ENCODE results near the gene NDST4.
"Not testable (repeated sequence)": the region's sequence is repeated elsewhere in the genome, so short reads cannot be mapped to it uniquely, and the experiment has no call there.

The NDST4 gene

DNA sequence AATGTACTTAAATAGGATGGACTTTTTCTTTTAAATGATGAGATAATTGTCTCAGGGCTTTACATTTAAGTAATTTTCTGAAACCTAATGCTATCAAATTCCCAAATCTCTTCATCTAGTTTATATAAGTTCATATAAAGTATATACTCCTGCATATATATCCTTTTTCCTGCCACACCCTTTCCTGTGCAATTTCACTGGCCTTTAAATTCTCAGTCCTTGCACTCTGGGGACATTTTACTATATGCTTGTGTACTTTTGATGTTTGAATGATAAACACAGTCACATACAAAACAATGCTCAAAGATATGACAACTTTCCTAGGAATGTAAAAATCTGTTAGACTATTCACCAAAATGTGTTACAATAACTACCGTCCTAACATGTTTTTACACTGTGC is 60.1 kb downstream of the NDST4 start:
- DNase-seq = no peak

DNA sequence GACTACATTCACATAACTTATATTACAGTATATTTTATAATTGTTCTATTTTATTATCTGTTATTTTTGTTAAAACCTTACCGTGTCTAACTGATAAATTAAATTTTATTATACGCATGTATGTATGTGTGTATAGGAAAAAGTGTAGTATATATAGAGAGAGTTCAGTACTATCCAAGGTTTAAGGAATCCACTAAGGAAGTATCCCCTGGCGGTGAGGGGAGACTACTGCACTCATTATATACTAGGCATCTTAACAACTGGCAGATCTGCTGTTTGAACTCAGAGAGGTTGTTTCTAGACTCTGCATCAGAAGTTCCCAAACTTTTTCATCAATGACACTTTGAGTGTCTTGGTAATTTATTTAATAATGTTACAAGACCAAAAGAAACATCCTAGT is 70.9 kb downstream of the NDST4 start:
- no peak for DNase-seq

DNA sequence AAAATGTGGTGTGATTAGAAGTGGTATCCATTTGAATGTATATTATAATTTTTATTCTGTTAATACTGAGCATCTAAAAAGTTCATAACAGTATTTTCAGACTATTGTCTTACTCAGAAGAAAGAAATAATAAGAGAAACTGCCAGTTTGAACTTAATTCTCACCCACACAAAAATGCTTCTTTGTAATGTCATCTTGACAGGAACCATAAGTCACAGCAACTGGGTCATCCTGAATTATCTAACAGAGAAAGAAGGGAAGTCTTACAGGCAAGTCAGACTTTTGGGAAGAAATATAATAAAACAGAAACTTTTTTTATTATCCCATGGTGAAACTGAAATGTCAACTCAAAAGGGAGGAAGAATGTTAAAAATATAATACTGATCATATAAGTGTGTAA is 83.1 kb downstream of the NDST4 start:
- DNase-seq = no peak

DNA sequence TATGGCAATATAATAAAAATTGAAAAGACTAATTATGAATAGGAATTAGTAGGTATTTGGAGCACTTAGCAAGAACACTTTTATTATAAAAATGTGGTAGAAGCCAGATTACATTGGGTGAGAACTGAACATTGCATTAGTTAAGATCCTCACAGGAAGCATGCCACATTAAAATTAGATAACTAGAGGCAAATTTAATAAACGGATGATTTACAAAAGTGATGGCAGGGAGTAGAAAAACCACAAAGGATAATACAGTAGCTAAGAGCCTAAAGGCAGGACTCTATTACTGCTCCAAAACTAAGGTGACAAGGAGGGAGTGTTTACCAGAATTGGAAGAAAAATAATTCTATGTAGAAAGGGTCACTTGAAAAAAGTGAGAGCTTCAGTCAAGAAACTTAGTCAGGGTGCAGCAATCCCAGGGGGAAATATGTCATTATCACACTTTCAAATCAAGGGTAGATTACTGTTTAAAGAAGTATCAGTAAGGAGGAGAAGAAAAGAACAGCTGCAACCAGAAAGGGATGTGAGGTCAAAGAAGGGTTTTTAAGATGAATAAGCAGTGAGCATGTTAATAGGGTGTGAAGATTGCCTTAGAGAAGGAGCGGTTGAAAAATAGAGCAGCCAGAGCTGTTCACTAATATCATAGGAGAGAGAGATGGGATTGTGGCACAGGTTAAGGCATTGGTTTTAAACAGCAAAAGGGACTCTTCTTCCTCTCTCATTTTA is 84.6 kb downstream of the NDST4 start:
- no peak for DNase-seq

DNA sequence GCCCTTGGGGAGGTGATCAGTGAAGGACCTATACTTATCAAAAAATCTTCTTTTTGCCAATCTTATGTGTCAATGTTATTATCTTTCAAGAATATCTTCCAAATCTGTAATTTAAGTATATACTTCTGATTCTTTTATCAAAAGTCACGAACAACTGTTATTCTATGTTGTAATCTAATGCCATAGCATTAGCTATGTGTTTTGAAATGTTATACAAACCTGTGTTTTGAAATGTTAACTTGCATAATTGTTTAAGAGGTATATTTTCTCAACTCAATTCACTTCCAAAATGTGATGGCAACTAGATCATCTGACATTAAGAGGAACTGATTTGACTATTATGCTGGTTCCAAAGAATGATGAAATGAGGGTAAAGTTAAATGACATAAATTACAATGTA is 113.5 kb downstream of the NDST4 start:
- DNase-seq = no peak

DNA sequence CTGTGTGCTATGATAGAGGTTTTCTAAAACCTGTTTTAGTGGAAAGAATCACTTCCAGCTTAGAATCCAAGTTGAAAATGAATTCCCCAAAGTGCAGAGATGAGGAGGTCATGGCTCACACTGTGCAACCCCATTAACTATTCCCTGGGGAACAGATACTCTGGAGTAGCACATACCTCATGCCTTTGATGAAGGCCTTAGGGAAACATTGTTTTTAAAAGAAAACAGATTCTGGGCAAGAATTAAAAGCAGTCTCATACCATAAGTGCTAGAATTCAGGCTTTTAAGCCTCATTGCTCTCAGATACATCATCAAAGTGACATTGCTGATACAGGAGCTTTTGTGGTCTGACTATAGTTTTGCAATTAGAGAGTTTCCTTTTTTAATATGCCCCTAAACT is 115.1 kb downstream of the NDST4 start:
- DNase-seq = no peak

DNA sequence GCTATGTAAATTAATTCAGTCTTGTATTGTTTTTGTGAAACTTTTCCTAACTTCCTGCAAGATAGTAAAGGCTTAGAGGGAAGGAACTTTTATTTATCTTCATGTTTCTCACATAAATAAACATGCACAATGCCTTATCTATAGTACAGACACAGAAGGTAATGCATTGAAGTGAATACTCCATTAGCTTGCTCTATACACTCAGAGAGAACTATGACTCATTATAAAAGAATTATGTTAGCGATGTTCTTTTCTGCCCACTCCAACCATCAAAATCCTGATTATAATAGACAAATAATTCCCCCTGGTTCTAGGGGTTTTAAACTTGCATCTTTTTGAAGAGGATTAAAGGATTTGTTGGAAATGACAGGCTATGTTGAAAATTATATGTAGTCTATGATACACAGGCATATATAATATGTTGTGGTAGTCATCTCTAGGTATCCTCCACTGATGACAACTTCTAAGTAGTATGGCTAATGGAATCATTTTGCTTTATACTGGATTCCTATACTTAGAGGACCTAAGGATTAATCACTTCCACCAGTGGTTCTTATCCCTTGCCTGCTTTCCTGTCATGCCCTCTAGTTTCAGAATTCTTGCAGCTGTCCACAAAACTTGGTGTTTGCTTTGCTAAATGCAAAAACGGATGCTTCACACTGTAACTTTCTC is 115.7 kb downstream of the NDST4 start:
- DNase-seq = no peak

DNA sequence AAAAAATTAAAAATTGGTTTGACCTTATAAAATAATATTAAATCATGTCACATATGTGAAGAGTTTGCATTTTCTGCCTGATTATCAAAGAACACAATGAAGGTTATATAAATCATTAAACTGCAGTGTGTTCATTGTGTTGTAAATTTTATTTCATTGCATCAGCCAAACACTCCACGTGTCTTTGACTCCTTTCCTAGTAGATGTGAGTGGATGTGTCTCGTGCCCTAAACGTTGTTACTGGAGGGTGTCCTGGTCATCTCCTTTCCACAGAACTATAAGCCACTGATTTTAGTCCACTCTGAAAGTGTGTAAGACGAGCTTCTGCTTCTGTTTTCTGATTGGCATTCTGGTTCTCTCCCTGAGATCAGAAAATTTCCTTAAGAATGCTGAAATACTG is 127.3 kb downstream of the NDST4 start:
- no peak for DNase-seq

DNA sequence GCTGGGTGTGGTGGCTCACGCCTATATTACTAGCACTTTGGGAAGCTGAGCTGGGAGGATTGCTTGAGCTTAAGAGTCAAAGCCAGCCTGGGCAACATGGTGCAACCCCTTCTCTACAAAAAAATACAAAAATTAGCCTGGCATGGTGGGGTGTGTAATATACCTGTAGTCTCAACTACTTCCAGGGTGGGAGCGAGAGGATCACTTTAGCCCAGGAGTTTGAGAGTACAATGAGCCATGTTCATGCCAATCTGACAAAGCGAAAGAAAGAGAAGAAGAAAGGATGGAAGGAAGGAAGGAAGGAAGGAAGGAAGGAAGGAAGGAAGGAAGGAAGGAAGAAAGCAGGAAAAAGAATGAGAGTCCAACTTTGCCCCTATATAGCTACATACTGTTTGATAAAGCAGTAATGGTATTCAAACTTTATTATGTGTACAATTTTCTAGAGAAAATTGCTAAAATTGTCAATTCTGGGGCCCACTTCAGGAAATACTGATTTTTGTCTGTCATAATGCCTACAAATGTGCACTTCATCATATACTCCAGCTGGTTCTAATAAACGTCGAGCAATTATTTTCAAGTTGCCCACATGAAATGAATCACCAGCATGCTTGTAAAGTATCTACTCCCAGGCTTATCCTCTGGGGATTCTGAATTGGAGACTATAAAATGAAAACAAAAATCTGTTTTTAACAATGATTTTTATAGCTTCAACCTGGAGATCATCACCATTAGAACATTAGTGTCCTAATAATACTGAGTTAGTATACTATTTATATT is 132.3 kb downstream of the NDST4 start:
- DNase-seq = no peak

DNA sequence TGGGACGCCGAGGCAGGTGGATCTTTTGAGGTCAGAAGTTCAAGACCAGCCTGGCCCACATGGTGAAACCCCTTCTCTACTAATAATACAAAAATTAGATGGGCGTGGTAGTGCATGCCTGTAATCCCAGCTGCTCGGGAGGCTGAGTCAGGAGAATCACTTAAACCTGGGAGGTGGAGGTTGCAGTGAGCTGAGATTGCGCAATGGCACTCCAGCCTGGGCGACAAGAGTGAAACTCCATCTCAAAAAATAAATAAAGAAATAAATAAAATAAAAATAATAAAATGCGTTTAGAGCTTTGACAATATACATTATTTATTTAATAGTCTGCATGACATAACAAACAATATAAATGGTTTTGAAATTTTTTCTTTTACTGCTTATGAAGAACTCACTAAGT is 133.0 kb downstream of the NDST4 start:
- DNase-seq = not testable (repeated sequence)

DNA sequence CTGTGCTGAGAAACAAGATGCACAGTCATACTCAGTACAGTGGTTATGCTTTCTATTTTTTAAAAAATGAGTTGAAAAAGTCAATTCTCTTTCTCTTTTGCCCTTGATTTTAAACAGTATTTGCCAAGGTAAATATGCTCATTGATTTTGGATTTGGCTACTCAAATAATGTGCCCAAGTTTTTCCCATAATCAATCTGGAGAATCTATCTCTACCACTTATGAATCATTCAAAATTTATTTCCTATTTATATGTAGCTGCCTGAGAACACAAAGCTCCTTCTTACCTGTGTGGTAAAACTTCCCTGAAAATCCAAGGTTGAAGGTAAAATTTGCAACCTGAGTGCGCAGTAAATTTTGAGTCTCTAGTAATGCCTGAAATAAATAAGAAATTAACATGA is 136.5 kb downstream of the NDST4 start:
- DNase-seq = no peak

DNA sequence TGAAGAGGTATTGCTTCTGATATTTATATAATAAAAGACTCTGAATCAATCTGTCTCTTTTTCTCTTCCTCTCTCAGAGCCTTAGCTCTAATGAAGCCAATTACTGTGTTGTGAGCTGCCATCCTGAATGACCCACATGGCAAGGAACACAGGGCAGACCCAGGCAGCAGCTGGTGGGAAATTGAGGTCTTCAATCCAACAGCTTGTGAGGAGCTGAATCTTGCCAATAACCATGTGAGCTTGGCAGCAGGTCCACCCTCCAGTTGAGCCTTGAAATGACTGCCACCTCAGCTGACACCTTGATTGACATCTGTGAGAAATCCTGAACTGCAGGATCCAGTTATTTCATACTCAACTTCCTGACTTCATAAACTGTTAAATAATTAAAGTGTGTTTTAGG is 149.4 kb downstream of the NDST4 start:
- DNase-seq = no peak

DNA sequence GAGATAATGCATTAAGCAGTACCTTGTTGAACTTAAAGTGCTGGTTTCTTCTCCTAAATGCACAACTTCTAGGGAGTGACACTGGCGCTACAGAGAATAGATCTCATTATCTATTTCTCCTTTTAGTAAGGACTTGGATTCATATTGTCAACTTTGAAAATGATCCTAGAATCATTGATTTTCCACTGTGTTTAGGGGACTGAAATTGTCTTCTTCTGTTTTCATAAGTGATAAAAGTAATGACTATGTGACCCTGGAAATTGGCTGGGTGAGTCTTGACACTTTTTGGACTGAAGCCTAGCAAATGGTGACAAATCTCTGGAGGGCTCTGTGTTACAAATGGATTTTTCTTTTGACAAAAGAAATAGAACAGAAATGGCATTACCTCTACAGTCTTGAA is 167.8 kb downstream of the NDST4 start:
- DNase-seq = no peak

DNA sequence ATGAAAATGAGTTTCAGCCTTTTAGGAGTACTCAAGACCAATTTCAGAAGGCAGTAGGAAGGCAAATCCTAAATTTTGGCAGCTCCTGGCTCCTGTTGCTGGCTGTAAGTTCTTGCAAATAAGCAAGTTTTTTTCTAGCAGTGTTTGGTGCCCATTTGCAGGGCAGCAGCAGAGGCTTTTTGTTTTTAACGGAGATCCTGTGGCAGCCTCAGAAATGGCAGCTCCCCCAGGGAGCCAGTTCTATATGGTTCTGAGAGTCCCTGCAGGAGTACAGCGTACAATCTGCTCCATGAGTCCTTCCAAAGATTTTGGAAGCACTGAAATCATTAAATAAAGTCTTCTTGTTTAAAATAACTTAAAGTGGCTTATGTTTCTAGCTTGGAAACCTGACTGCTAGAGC is 171.9 kb downstream of the NDST4 start:
- DNase-seq = no peak

DNA sequence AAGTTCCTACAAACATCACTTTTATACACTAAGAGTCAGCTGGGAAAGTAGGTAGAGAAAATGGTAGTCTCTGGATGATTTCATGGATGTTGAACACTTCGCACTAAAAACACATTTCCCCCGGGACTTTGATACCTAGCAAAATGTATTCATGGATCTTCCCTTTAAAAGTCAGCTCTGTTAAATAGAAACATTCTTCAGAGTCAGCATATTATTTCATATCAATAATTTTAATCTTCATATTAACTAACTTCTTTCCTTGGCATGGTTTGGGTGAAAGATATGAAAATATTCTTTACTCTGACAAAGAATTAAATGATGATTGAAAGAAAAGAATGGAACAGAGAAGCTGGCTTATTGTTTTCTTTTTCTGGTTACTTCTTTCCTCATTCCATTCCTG is 185.5 kb downstream of the NDST4 start:
- no peak for DNase-seq

DNA sequence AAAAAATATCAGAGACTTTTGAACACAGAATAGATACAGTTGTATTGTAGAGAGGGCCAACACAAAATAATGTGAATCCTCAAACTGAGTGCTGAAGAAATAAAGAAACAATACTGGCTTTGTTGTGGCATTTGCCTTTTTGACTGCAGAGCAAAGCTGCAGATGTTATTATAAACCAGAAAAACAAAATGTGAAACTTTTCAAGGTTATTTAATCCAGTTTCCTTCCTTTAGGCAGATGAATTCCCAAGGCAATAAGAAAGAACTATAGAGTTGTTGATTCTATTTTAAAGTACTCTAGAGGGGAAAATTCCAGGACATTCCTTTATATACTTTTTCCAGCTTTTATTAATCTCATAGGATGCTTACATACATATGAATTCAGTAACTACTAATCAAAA is 186.8 kb downstream of the NDST4 start:
- no peak for DNase-seq

DNA sequence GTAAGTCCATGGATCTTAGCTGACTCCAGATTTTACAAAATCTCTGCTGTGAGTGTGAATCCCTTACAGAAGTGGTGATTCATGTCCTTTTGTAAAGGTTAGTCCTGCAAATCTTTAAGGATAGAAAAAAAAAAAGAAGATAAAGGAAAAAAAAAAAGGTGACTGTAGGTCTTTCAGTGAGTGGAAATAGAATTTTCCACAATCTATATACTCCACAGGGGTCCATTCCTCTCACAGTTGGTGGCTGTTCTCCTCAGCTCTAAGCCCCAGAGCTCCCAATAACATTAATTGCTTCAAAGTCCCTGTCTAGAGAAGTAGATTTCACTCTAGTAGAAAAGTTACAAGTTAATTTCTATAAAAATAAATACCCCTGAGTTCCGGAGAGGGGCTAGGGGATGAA is 189.1 kb downstream of the NDST4 start:
- no peak for DNase-seq

DNA sequence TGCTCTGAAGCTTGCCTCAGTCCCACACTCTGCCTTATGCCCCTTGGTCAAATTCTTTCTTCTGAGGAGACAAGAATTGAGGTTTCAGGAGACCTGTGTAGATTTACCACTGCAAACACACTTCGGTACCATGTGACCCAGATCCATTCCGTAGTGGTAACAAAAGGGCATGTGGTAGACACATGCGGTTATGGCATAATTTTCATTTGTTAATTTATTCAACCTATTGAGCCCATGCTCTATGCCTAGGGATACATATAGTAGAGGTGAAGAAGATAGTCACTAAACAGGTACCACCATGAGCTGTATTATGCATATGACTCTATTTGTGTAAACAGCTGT is 190.9 kb downstream of the NDST4 start:
- DNase-seq = no peak

DNA sequence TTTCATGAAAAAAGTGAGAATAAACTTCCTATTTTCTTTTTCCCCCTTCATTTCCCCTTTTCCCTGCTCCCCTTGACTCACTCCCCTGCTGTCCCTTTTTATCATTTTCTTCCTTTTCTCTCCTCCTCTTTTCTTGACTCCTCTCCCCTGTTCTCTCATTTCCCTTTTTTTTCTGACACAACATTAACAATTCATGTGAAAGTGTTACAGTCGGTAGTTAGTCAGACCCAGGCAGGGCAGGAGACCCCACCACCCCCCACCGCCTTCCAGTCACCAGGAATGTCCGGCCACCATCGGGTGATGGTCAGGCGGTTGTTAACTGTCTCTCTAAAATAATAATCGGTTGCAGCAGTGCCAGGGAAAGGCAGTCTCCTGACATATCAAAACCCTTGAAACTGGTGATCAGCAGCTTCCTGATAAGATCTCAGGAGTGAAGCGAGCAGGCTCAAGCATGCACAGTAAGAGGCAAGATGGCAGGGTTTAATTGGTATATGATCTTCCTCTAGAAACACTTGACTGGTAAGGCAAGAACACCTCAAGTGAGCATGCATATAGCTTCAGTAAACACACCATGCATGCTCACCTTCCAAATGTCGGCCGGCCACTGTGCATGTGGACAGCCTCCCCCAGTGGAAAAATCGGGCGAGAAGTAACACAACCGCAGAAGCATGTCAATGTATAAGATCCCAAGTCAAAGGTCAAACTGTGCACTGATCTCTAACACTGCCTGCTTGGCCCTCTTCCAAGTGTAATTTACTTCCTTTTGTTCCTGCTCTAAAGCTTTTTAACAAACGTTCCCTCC is 191.4 kb downstream of the NDST4 start:
- DNase-seq = no peak

DNA sequence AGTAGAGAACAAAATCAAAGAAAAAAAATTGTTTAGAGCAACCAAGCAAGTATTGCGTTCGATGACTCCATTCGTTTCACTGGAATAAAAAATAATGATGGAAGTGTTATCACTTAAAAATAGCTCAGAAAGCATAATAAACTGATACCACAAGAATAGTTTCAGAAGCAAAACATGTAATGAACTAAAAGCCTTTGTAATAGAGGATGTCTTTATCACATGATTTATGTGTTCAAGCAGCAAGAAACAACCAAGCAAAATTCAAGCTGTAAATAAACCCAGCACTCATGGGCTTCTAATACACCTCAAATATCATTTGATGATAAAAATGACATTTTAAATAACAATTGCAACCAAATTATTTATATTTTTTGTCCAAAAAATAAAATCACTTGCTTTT is 192.2 kb downstream of the NDST4 start:
- DNase-seq = no peak

DNA sequence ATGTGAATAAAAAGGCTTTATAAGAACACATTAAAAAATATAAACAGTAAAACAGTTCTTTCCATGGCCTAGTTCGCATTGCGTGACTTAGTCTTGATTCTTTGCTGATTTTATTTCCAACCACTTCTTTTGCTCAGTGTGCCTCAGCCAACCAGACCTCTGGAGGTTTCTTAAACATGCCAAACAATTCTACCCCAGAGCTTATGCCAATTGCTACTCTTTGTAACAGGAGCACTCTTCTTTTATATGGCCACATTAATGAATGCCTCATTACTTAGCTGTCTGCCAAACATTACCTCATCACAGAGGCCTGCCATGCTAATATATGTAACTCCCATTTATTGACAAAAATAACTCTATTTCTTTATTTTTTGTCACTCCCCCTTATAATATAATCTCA is 202.3 kb downstream of the NDST4 start:
- no peak for DNase-seq

DNA sequence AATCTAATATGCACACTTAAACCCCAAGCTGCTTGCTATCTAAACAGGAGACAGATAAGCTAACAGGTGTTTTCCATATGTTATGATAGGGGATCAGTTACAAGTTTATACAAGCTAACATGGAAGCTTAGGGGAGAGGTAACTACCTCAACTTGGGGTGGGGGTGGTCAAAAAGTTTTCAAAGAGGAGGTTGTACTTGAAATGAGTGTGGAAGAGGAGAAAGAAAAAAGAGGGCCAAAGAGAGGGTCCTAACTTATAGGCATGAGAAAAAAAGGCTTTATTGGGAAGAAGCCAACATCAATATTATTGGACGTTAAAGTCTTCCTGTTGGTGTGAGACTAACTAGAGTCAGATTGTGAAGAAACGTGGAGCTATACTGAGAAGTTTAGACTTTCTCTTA is 205.9 kb downstream of the NDST4 start:
- DNase-seq = no peak

DNA sequence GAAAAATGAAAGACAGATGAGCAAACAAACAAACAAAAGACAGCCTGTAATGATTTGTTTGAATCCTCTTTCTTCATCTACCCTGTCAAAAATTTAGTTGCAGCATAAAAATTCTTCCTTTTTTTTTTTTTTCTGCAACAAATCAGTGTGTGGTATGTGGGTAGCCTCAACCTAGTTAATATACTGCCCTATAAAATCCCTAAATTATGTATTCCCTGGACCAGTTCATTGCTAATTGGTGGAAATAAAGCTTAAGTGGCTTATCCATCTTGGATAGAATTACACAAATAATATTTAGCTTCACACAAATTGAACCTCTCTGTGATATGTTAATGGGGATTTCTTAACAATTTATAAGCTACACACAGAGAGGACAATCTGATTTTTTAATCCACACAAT is 208.4 kb downstream of the NDST4 start:
- DNase-seq = no peak

DNA sequence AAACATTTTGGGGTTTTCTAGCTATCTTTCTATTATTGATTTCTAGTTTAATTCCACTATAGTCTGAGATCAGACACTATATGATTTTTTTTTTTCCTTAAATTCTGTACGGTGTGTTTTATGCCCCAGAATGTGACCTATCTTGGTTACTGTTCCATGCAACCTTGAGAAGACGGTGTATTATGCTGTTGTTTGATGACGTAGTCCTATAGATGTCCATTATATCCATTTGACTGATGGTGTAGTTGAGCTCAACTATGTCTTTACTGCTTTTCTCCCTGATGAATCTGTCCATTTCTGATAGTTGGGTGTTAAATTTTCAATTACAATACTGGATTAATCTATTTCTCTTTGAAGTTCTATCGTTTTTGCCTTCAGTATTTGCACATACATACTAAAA is 212.5 kb downstream of the NDST4 start:
- DNase-seq = no peak
